Psoas muscle (tissue), 8 donors: Measurements from ENCODE around the gene PRR22. TPM values are rescaled to one million over a fixed set of nuclear protein-coding genes. Genes with fewer than 3 reads are reported as not detected.

ENCODE experiments used
- ATAC-seq, 4 donors: fragments of 200-7000 bp; cut with Tn5 transposase; one replicate each; pipeline ENCODE4 v1.9.1; 2020; ENCODE audit warnings: moderate library complexity in 3 of 4, mild to moderate bottlenecking in 2 of 4
- DNase-seq, 2 donors: peaks; one replicate each; pipeline ENCODE4 v3.0.0-alpha.2; 2020
- H3K27ac ChIP-seq: fragments of 200-600 bp; one replicate; pipeline ENCODE4 v1.8.0; 2022
- H3K27me3 ChIP-seq, 3 donors: fragments of 200-600 bp in 1 of 3; one replicate each; pipeline versions ENCODE4 v1.6.1 to v1.8.0; 2013 to 2022; ENCODE audit warnings: low read length in 2 of 3, mild to moderate bottlenecking in 2 of 3, moderate library complexity in 1 of 3; ENCODE audit not compliant: insufficient read depth in 3 of 3
- H3K36me3 ChIP-seq, 2 donors: fragments of 200-600 bp in 1 of 2; one replicate each; pipeline versions ENCODE4 v1.6.1 to v1.8.0; 2013 to 2022; ENCODE audit warnings: low read depth in 1 of 2, mild to moderate bottlenecking in 1 of 2, moderate library complexity in 1 of 2; ENCODE audit not compliant: insufficient read depth in 1 of 2
- H3K4me1 ChIP-seq: fragments of 200-600 bp; one replicate; pipeline ENCODE4 v1.8.0; 2022
- H3K4me3 ChIP-seq: fragments of 200-600 bp; one replicate; pipeline ENCODE4 v1.8.0; 2022; ENCODE audit warnings: mild to moderate bottlenecking
- H3K9me3 ChIP-seq: fragments of 200-600 bp; one replicate; pipeline ENCODE4 v1.8.0; 2022
- CTCF ChIP-seq: fragments of 200-600 bp; IDR thresholded peaks from one replicate; pipeline ENCODE4 v1.8.0; 2022; ENCODE audit warnings: antibody characterized with exemption
- WGBS, 3 donors: extraction: QIAGEN DNeasy Blood & Tissue Kit; methylation state at CpG; one replicate each; pipeline versions ENCODE4 v1.1.6 to v1.1.7; 2013; 5-methylcytosine and 5-hydroxymethylcytosine counted together
- intact Hi-C, 2 donors: fragments of 100-400 bp; cut with DNase I; formaldehyde crosslinking; loops; one replicate each; pipeline versions ENCODE4 v1.11.0 to v1.14.2; 2022
- polyA plus RNA-seq, 3 donors: library from polyadenylated mRNA; stranded (reverse); fragments of 200-250 nt; gene quantifications; one replicate each; pipeline ENCODE4 v1.2.3, GENCODE V29; 2013
- total RNA-seq, 4 donors: library from RNA; stranded (reverse); fragmentation: NEBNext Ultra II Directional in 2 of 4; extraction: Animal tissue kit (Norgen Biotek cat#: 25700) in 2 of 4; gene quantifications; one replicate each; pipeline versions ENCODE4 v1.2.1 to v1.2.4, GENCODE V29; 2021 to 2023
- donor health status: healthy with polysubstance abuse.
- donor health status: DM: no; HTN: no; CAD: no; lungs with moderate emphysema.
- donor health status: Bipolar disorder and iron deficiency.
- donor health status: healthy.
- donor health status: DM: yes; HTN: yes; CAD: no.
- donor health status: DM: no; HTN: no; CAD: no.
- donor health status: DM: no; HTN: no; CAD: no.
- donor health status: DM: yes; HTN: yes; CAD: no.

PRR22 gene
- total and polyA plus RNA-seq, 7 donors, result 0.57 to 2.7 (median 1.2) TPM

GRCh38 chr19:5767949-5768348 is 16.6 kb downstream of the PRR22 start:
- Histone ChIP-seq H3K27ac (no peak overlapping the region), H3K36me3 (no peaks in the 10 kb centered on the region), H3K27me3 (peaks cover 0 to 2% (median 0%) of the 10 kb centered on the region in 3 donors), H3K9me3 (no peaks in the 10 kb centered on the region), H3K4me3 (no peak overlapping the region), H3K4me1 (no peaks in the 10 kb centered on the region)
- TF ChIP-seq CTCF, result no peak
- DNase-seq, result no peak
- no peak for ATAC-seq
- 91 to 95% (median 91%) methylated on average over 10 of the region's 10 CpGs for WGBS, 3 donors
- intact Hi-C loops, result no loop called here

GRCh38 chr19:5765220-5765619 is 19.3 kb downstream of the PRR22 start:
- no peaks in the 10 kb centered on the region for H3K27me3 ChIP-seq
- no peaks in the 10 kb centered on the region for H3K36me3 ChIP-seq
- H3K4me3 ChIP-seq, result no peak overlapping the region
- intact Hi-C loops, result no loop called here
- WGBS, 3 donors, result 87 to 91% (median 91%) methylated on average over 3 of the region's 3 CpGs
- no peak for DNase-seq
- H3K4me1 ChIP-seq, result no peaks in the 10 kb centered on the region
- H3K27ac ChIP-seq, result no peak overlapping the region
- no peak for TF ChIP-seq CTCF
- ATAC-seq, result no peak
- H3K9me3 ChIP-seq, result no peaks in the 10 kb centered on the region

GRCh38 chr19:5762608-5763217 is 21.8 kb downstream of the PRR22 start:
- no peaks in the 10 kb centered on the region for H3K36me3 ChIP-seq
- intact Hi-C loops, result no loop called here
- WGBS, 3 donors, result 88 to 95% (median 89%) methylated on average over 5 of the region's 5 CpGs
- no peak overlapping the region for H3K27ac ChIP-seq
- TF ChIP-seq CTCF, result no peak
- H3K4me3 ChIP-seq, result no peak overlapping the region
- H3K27me3 ChIP-seq, result peaks cover 0 to 4% (median 0%) of the 10 kb centered on the region in 3 donors
- no peak for ATAC-seq
- no peaks in the 10 kb centered on the region for H3K4me1 ChIP-seq
- DNase-seq, result no peak
- H3K9me3 ChIP-seq, result no peaks in the 10 kb centered on the region

GRCh38 chr19:5753743-5754142 is 30.8 kb downstream of the PRR22 start:
- H3K27ac ChIP-seq, result no peak overlapping the region
- no peak for DNase-seq
- no peaks in the 10 kb centered on the region for H3K9me3 ChIP-seq
- TF ChIP-seq CTCF, result no peak
- intact Hi-C loops, result no loop called here
- H3K4me3 ChIP-seq, result no peak overlapping the region
- no peaks in the 10 kb centered on the region for H3K4me1 ChIP-seq
- ATAC-seq, result no peak
- 56 to 70% (median 59%) methylated on average over 6 of the region's 6 CpGs for WGBS, 3 donors
- no peaks in the 10 kb centered on the region for H3K36me3 ChIP-seq
- peaks cover 0 to 11% (median 5%) of the 10 kb centered on the region in 3 donors for H3K27me3 ChIP-seq

GRCh38 chr19:5751709-5752108 is 32.8 kb downstream of the PRR22 start:
- Histone ChIP-seq H3K36me3 (no peaks in the 10 kb centered on the region), H3K27me3 (peaks cover 0 to 10% (median 9%) of the 10 kb centered on the region in 3 donors), H3K27ac (no peak overlapping the region), H3K4me1 (no peaks in the 10 kb centered on the region), H3K4me3 (no peak overlapping the region), H3K9me3 (no peaks in the 10 kb centered on the region)
- WGBS, 3 donors, result 75 to 82% (median 79%) methylated on average over 7 of the region's 7 CpGs
- DNase-seq (no peak), ATAC-seq (no peak)
- intact Hi-C loops, result no loop called here
- no peak for TF ChIP-seq CTCF
